HG02970 (cell line): ENCODE results near the gene HBG1.
"Not testable (repeated sequence)": the region's sequence is repeated elsewhere in the genome, so short reads cannot be mapped to it uniquely, and the experiment has no call there.

ENCODE experiments used
- ATAC-seq: cut with Tn5 transposase; IDR thresholded peaks from one replicate; pipeline ENCODE4 v1.9.1; 2021; ENCODE audit warnings: mild to moderate bottlenecking, moderate library complexity, moderate number of reproducible peaks; ENCODE audit not compliant: unreplicated experiment, low FRiP score

Gene HBG1

GRCh38 chr11:5279471-5280090 lies 29.9 kb upstream of the HBG1 start:
- ATAC-seq, result no peak

DNA sequence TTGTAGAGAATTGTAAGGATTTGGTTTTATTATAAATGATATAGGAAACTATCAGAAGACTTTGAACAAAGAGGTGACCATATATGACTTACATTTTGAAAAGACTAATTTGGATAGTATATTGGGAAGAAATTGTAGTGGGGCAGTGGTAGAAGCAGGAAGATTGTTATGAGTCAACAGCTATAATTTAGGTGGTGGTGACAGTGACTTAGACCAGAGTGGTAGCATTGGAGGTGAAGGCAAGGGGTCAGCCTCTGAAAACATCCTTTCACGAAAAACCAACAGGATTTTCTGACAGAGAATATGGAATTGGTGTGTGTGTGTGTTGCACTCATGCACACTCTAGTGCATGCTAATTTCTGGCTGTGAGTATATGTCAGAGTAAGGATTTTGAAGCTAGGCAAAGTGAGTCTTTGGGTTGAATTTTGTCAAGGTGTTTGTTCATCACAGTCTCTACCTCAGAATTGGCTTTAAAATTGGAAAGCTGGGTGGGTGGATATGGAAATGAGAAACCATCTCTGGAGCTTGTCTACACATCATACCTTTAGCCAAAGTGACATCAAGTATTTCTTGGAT lies 28.2 kb upstream of the HBG1 start:
- no peak for ATAC-seq

- ATAC-seq, result no peak
These were observed 27.0 kb upstream of the HBG1 start for GRCh38 chr11:5276697-5277096.

DNA sequence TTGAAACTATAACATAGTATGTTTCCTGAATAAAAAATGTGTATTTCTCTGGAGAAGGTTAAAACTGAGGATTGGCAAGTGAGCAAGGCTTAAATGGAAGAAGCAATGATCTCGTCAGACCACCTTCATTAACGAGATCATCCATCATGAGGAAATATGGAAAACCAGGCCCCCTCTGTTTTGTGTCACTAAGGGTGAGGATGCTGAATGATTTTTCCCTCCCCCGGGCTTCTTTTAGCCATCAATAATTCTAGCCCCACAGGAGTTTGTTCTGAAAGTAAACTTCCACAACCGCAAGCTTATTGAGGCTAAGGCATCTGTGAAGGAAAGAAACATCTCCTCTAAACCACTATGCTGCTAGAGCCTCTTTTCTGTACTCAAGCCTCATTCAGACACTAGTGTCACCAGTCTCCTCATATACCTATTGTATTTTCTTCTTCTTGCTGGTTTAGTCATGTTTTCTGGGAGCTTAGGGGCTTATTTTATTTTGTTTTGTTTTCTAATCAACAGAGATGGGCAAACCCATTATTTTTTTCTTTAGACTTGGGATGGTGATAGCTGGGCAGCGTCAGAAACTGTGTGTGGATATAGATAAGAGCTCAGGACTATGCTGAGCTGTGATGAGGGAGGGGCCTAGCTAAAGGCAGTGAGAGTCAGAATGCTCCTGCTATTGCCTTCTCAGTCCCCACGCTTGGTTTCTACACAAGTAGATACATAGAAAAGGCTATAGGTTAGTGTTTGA lies 25.9 kb upstream of the HBG1 start:
- ATAC-seq, result no peak

GRCh38 chr11:5274395-5274794 lies 24.7 kb upstream of the HBG1 start:
- no peak for ATAC-seq

DNA sequence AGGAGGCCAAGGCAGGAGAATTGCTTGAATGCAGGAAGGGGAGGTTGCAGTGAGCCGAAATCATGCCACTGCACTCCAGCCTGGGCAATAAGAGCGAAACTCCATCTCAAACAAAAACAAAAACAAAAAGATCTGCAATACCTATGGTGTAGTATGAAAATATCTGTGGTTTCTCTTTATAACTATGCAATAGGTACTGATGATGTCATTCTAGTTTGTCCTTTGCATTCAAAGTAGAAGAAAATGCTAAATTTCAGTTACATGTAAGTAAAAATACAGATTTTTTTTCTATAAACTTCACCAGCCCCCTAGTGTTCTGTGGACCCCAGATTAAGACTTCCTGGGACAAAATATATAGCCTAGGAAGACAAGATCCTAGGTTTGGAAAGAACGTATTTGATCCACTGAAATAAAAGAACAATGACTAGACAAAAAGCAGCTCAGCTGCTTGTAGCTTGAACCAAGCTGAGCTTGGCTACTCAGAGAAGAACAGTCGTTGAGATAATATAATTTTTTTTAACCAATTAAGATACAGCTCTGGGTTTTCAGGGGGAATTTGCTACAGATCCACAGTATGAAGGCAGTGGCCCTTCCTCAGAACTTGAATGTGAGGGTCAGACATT lies 22.8 kb upstream of the HBG1 start:
- ATAC-seq, result no peak

- ATAC-seq, result no peak
These were observed 20.1 kb upstream of the HBG1 start, which contains the start of gene HBE1 for GRCh38 chr11:5269715-5270147. TSS of gene HBE1 (minus strand) at chr11:5269945. CDS start at chr11:5269890, 55 bp downstream.

DNA sequence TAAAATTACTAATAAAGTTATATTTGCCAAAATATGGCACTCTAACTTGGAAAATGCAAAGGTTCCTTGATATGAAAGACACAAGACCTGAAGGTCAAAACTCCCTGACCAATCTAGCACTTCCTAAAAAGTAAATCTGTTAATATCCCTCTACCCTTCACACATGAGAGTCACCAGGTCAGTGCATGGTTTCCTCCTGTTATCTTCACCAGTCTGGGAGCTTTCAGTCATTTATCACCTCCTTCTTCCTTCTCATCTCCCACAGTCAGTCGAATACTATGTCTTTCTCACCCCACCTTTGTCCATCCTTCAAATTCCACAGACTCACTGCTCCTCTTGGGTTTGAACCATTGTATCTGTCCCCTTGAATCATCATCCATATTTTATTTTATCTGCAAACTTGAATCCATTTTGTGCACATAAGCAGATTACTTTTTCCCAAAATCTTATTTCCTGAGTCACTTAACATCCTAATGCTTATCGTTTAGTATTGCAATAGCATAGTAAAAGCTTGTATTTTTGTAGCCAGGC lies 17.4 kb upstream of the HBG1 start:
- no peak for ATAC-seq

DNA sequence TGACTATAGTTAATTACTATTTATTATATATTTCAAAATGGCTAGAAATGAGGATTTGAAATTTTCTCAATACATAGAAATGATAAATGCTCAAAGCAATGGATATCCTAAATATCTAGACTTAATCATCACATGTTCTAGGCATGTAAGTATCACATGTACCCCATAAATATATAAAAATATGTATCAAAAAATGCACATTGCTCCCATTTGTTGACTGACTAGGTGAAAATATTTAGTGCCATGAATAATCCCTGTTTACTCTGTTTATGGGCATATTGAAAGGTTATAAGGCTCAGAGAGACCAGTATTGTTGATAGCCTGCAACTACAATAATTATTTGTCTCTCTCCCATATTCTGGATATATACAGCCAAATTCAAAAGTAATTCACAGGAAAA lies 17.0 kb upstream of the HBG1 start:
- ATAC-seq, result no peak

DNA sequence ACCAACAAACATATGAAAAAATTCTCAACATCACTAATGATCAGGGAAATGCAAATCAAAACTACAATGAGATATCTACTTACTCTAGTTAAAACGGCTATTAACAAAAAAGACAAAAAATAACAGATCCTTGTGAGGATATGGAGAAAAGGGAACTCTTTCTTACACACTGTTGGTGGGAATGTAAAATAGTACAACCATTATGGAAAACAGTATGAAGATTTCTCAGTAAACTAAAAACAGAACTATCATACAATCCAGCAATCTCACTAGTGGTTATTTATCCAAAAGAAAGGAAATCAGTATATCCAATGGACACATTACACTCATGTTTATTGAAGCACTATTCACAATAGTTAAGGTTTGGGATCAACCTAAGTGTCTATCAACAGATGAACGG lies 16.2 kb upstream of the HBG1 start:
- ATAC-seq, result no peak

- no peak for ATAC-seq
These were observed 9.0 kb upstream of the HBG1 start for GRCh38 chr11:5258543-5259262.

GRCh38 chr11:5257296-5257695 lies 7.6 kb upstream of the HBG1 start:
- no peak for ATAC-seq

- not testable (repeated sequence) for ATAC-seq
These were observed 5.2 kb upstream of the HBG1 start, which contains the start of gene HBG2 for GRCh38 chr11:5254646-5255413. TSS of gene HBG2 (minus strand) at chr11:5254781. CDS start at chr11:5254728, 53 bp downstream.

GRCh38 chr11:5254023-5254422 lies 4.4 kb upstream of the HBG1 start:
- not testable (repeated sequence) for ATAC-seq

GRCh38 chr11:5253440-5253839 lies 3.8 kb upstream of the HBG1 start:
- not testable (repeated sequence) for ATAC-seq

DNA sequence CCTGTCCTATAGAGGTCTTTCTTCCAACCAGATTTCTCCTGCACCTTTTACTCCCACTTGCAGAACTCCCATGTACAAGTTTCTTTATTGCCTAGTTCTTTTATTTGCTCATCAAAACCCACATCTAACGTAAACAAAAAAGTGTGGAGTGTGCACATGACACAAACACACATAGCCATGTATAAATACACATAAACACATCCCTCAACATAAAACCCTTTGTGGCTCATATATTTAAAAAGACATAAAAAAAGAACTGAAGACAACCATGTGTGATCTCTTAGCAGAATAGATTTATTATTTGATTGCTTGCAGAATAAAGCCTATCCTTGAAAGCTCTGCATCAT lies 3.2 kb upstream of the HBG1 start:
- ATAC-seq, result no peak

DNA sequence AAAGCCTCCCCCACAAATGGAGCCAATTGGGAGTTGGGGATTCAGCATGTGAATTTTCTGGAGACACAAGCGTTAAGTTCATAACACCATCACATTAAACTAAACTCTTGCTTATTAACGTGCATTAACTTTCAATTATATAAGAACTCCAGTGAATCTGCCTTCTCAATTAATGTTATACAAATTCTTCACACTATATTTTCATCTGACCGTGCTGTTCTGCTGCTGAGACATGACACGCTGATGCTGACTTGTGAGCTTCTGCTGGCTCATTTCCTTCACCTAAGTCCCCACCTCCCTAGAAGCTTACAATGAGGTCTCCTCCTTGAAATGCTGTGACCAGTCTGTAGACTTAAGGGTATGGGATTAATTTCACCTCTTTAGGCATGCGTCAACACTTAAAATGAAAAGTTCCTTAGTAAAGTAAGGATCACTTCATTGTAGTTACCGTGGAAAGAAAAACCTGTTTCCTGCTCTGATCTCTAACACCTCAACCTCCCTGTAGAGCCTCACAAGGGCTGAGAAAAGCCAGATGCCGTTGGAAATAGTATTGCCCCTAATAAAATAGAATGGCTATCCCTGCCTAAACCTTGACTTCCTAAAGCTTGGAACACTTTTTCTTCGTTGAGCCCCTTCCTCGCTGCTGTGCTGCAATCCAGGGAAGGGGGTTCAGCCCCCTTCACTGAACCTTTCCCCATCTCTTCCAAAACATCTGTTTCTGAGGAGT lies 2.7 kb upstream of the HBG1 start:
- no peak for ATAC-seq

GRCh38 chr11:5251746-5252145 lies 2.1 kb upstream of the HBG1 start:
- ATAC-seq, result no peak
